ENCODE results near the gene EGFLAM. TPM values are rescaled to one million over a fixed set of nuclear protein-coding genes. Genes with fewer than 3 reads are reported as not detected.

Gene EGFLAM
- total RNA-seq, 1 experiment from 2014 or later, result 0.33 TPM

GRCh38 chr5:38285226-38285625 is 26.9 kb downstream of the EGFLAM start:
- H3K23ac ChIP-seq (ENCODE audit: insufficient read length, low read depth, low read length), result no peak overlapping the region
- no peak overlapping the region for H3K4me2 ChIP-seq (ENCODE audit: insufficient read depth, insufficient read length, low read length)
- H3K4me3 Mint-ChIP-seq, result no peak overlapping the region
- H3K79me2 ChIP-seq (ENCODE audit: insufficient read depth, low read length), result no peaks in the 10 kb centered on the region
- no peak overlapping the region for H3K14ac ChIP-seq (ENCODE audit: insufficient read depth, low read length)
- no peak overlapping the region for H3K18ac ChIP-seq (ENCODE audit: insufficient read length, low read depth, low read length)
- no peaks in the 10 kb centered on the region for H4K20me1 ChIP-seq (ENCODE audit: control insufficient read depth, insufficient read depth, insufficient read length)
- H4K5ac ChIP-seq (ENCODE audit: insufficient read length, low read depth, low read length), result no peak overlapping the region
- H2BK120ac ChIP-seq (ENCODE audit: low read depth, low read length, poor library complexity, severe bottlenecking), result no peak overlapping the region
- H3K9me3 ChIP-seq (ENCODE audit: control insufficient read depth, low read depth, low read length), result no peaks in the 10 kb centered on the region
- no peaks in the 10 kb centered on the region; the same call in 1 of the 2 replicates for H3K27me3 Mint-ChIP-seq (ENCODE audit: low read depth)
- H3K79me1 ChIP-seq (ENCODE audit: insufficient read depth, low read depth, low read length, poor library complexity, severe bottlenecking), result no peaks in the 10 kb centered on the region
- H3K36me3 Mint-ChIP-seq (ENCODE audit: insufficient read depth in 1 of 3, low read depth in 3 of 3), result no peaks in the 10 kb centered on the region
- H2AK5ac ChIP-seq (ENCODE audit: insufficient read length, low read length), result no peak overlapping the region
- no peaks in the 10 kb centered on the region; the same call in 1 of the 2 replicates for H3K4me1 ChIP-seq (ENCODE audit: insufficient read depth, low read length)
- H3K27ac ChIP-seq (ENCODE audit: insufficient read length, low read depth, low read length), result no peak overlapping the region
- no peak overlapping the region for H2BK12ac ChIP-seq (ENCODE audit: insufficient read length, low read depth, low read length)
- no peak overlapping the region for H2BK20ac ChIP-seq (ENCODE audit: low read depth, low read length, poor library complexity, severe bottlenecking)
- no peak overlapping the region for H3K9ac ChIP-seq (ENCODE audit: extremely low read depth, insufficient read length, low read length)
- no peak for TF ChIP-seq CTCF (conservative IDR thresholded peaks at IDR 0.05)
- no peak overlapping the region for H3K27ac Mint-ChIP-seq
- H3K27me3 ChIP-seq (ENCODE audit: insufficient read depth, low read length), result no peaks in the 10 kb centered on the region
- no peak overlapping the region for H4K8ac ChIP-seq (replicated peaks; ENCODE audit: insufficient read length, low read depth, low read length)
- WGBS (ENCODE audit: extremely low coverage, insufficient read length, low lambda C conversion rate), result no CpG with 5 or more reads among the region's 2 CpGs
- H3K56ac ChIP-seq (ENCODE audit: insufficient read length, low read depth, low read length), result no peak overlapping the region
- peaks cover 18 to 22% of the 10 kb centered on the region in 2 experiments for H3K4me1 Mint-ChIP-seq
- H3K4ac ChIP-seq (ENCODE audit: low read depth, low read length), result no peak overlapping the region
- H2BK5ac ChIP-seq (ENCODE audit: insufficient read length, low read length), result no peak overlapping the region
- no peak for DNase-seq
- H2BK15ac ChIP-seq (ENCODE audit: low read depth, low read length), result no peak overlapping the region
- no peak overlapping the region for H2AFZ ChIP-seq (ENCODE audit: low read length)
- no peak overlapping the region for H3T11ph ChIP-seq (ENCODE audit: low read length)
- H3K23me2 ChIP-seq (ENCODE audit: insufficient read length, low read depth, low read length, poor library complexity, severe bottlenecking), result no peaks in the 10 kb centered on the region
- no peaks in the 10 kb centered on the region for H3K9me3 Mint-ChIP-seq
- no peak overlapping the region for H4K91ac ChIP-seq (ENCODE audit: insufficient read length, low read depth, low read length)
